Progenitor cell of endocrine pancreas (in vitro differentiated cells): ENCODE measurements around the gene NTF3. TPM values are rescaled to one million over a fixed set of nuclear protein-coding genes. Genes with fewer than 3 reads are reported as not detected.
A peak's percentile ranks its signal among the peaks of the same experiment; 100 is the strongest.

Source experiments
- DNase-seq: peaks from one replicate; pipeline ENCODE4 v3.0.0; 2021; ENCODE audit warnings: low spot score; ENCODE audit not compliant: unreplicated experiment
- H3K27ac Mint-ChIP-seq: 2 replicates; pipeline ENCODE4 v1.8.0; 2021; ENCODE audit warnings: mild to moderate bottlenecking, moderate library complexity, mixed read lengths
- H3K27me3 Mint-ChIP-seq: 2 replicates; pipeline ENCODE4 v1.8.0; 2021; ENCODE audit warnings: mixed read lengths
- H3K36me3 Mint-ChIP-seq: 2 replicates; pipeline ENCODE4 v1.8.0; 2022; ENCODE audit warnings: mixed read lengths; ENCODE audit not compliant: insufficient read depth
- H3K4me1 Mint-ChIP-seq: 2 replicates; pipeline ENCODE4 v1.8.0; 2021; ENCODE audit warnings: low read depth, mixed read lengths
- H3K4me3 Mint-ChIP-seq: 2 replicates; pipeline ENCODE4 v1.8.0; 2021; ENCODE audit warnings: low read depth, mild to moderate bottlenecking, moderate library complexity, mixed read lengths
- H3K9me3 Mint-ChIP-seq: 2 replicates; pipeline ENCODE4 v1.8.0; 2021; ENCODE audit warnings: low read depth, mixed read lengths
- CTCF ChIP-seq: fragments of 200-600 bp; sonication (generic); IDR thresholded peaks from one replicate; pipeline ENCODE4 v1.5.0; 2021; ENCODE audit warnings: antibody characterized with exemption, mild to moderate bottlenecking; ENCODE audit not compliant: unreplicated experiment
- total RNA-seq: library from RNA; stranded (reverse); gene quantifications from 2 replicates; pipeline ENCODE4 v1.2.1, GENCODE V29; 2021

The NTF3 gene
- total RNA-seq, 1 donor from 2014 or later, result 1.2 TPM

GRCh38 chr12:5442251-5443006 lies 10.5 kb downstream of the NTF3 start:
- H3K4me1 Mint-ChIP-seq, result peaks cover 15% of the 10 kb centered on the region
- no peak for DNase-seq
- H3K4me3 Mint-ChIP-seq, result no peak overlapping the region
- H3K36me3 Mint-ChIP-seq, result peaks cover 1% of the 10 kb centered on the region
- H3K27me3 Mint-ChIP-seq, result peaks cover 64% of the 10 kb centered on the region
- peak; percentile 83 for TF ChIP-seq CTCF
- no peak overlapping the region for H3K27ac Mint-ChIP-seq
- H3K9me3 Mint-ChIP-seq, result peaks cover 7% of the 10 kb centered on the region

GRCh38 chr12:5444520-5444919 lies 12.6 kb downstream of the NTF3 start:
- H3K27me3 Mint-ChIP-seq, result peaks cover 79% of the 10 kb centered on the region
- no peak overlapping the region for H3K27ac Mint-ChIP-seq
- DNase-seq, result no peak
- TF ChIP-seq CTCF, result no peak
- H3K4me3 Mint-ChIP-seq, result no peak overlapping the region
- no peaks in the 10 kb centered on the region for H3K9me3 Mint-ChIP-seq
- H3K36me3 Mint-ChIP-seq, result no peaks in the 10 kb centered on the region
- H3K4me1 Mint-ChIP-seq, result peaks cover 12% of the 10 kb centered on the region

GRCh38 chr12:5447320-5447719 lies 15.4 kb downstream of the NTF3 start:
- Mint-ChIP-seq H3K9me3 (no peaks in the 10 kb centered on the region), H3K4me1 (peaks cover 5% of the 10 kb centered on the region), H3K36me3 (no peaks in the 10 kb centered on the region)

GRCh38 chr12:5451251-5451650 lies 19.3 kb downstream of the NTF3 start:
- H3K4me3 Mint-ChIP-seq, result no peak overlapping the region
- no peaks in the 10 kb centered on the region for H3K36me3 Mint-ChIP-seq
- H3K9me3 Mint-ChIP-seq, result no peaks in the 10 kb centered on the region
- H3K27me3 Mint-ChIP-seq, result peaks cover 41% of the 10 kb centered on the region
- H3K27ac Mint-ChIP-seq, result no peak overlapping the region
- no peak for DNase-seq
- TF ChIP-seq CTCF, result no peak
- H3K4me1 Mint-ChIP-seq, result no peaks in the 10 kb centered on the region

More at GRCh38 chr12:5447320-5447719, 15.4 kb downstream of the NTF3 start:
- Mint-ChIP-seq H3K27ac (no peak overlapping the region), H3K4me3 (no peak overlapping the region), H3K27me3 (peaks cover 62% of the 10 kb centered on the region)
- no peak for DNase-seq
- TF ChIP-seq CTCF, result no peak

GRCh38 chr12:5452569-5452968 lies 20.7 kb downstream of the NTF3 start:
- H3K36me3 Mint-ChIP-seq, result no peaks in the 10 kb centered on the region
- no peaks in the 10 kb centered on the region for H3K9me3 Mint-ChIP-seq
- no peak for DNase-seq
- TF ChIP-seq CTCF, result no peak
- no peaks in the 10 kb centered on the region for H3K4me1 Mint-ChIP-seq
- no peak overlapping the region for H3K4me3 Mint-ChIP-seq
- no peak overlapping the region for H3K27ac Mint-ChIP-seq
- peaks cover 37% of the 10 kb centered on the region for H3K27me3 Mint-ChIP-seq
